ENCODE results near the gene FLNA. TPM values are rescaled to one million over a fixed set of nuclear protein-coding genes. Genes with fewer than 3 reads are reported as not detected.

FLNA gene
- total and polyA plus RNA-seq, 9 of the 15 experiments (the other 6 are each of a cell fraction or from before 2014, with no cell fraction given) = 6.2 to 735 (median 135) TPM

- TF ChIP-seq MTA3 (IDR thresholded peaks at IDR 0.05; ENCODE audit: borderline replicate concordance) (no peak), RBFOX2 (IDR thresholded peaks at IDR 0.05; ENCODE audit: low read depth, low read length) (peak; percentile 69), POLR2G (IDR thresholded peaks at IDR 0.05; ENCODE audit: low read depth, low read length) (peak; percentile 79), CEBPB (tag; IDR thresholded peaks at IDR 0.05) (no peak), NFIC (IDR thresholded peaks at IDR 0.05) (peak; percentile 47), THAP12 (CRISPR knock-in tag; IDR thresholded peaks at IDR 0.05) (0 out of 2 replicates have a peak, but pooled peaks have one; percentile 10), ZNF79 (CRISPR knock-in tag; IDR thresholded peaks at IDR 0.05; ENCODE audit: low read depth) (no peak), ZNF592 (IDR thresholded peaks at IDR 0.05) (peak; percentile 57; the same call in 1 of the 2 replicates), RNF2 (IDR thresholded peaks at IDR 0.05) (peak; percentile 62; the same call in 1 of the 2 replicates), HNRNPL (IDR thresholded peaks at IDR 0.05; ENCODE audit: low read depth, low read length) (peak; percentile 85), ILF3 (IDR thresholded peaks at IDR 0.05; ENCODE audit: borderline replicate concordance) (no peak), BHLHE40 (IDR thresholded peaks at IDR 0.05; ENCODE audit: low read length) (peak; percentile 67; the same call in 1 of the 2 replicates), CCNT2 (IDR thresholded peaks at IDR 0.05; ENCODE audit: borderline replicate concordance, extremely low read depth, insufficient read length, low read depth, low read length) (peak; percentile 85)
- TF ChIP-seq, protein P1, sequence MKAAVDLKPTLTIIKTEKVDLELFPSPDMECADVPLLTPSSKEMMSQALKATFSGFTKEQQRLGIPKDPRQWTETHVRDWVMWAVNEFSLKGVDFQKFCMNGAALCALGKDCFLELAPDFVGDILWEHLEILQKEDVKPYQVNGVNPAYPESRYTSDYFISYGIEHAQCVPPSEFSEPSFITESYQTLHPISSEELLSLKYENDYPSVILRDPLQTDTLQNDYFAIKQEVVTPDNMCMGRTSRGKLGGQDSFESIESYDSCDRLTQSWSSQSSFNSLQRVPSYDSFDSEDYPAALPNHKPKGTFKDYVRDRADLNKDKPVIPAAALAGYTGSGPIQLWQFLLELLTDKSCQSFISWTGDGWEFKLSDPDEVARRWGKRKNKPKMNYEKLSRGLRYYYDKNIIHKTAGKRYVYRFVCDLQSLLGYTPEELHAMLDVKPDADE (conservative IDR thresholded peaks at IDR 0.05; ENCODE audit: control insufficient read depth, low read depth, low read length) = 0 out of 2 replicates have a peak, but pooled peaks have one; percentile 68
- TF ChIP-seq, protein P2, sequence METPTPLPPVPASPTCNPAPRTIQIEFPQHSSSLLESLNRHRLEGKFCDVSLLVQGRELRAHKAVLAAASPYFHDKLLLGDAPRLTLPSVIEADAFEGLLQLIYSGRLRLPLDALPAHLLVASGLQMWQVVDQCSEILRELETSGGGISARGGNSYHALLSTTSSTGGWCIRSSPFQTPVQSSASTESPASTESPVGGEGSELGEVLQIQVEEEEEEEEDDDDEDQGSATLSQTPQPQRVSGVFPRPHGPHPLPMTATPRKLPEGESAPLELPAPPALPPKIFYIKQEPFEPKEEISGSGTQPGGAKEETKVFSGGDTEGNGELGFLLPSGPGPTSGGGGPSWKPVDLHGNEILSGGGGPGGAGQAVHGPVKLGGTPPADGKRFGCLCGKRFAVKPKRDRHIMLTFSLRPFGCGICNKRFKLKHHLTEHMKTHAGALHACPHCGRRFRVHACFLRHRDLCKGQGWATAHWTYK (CRISPR knock-in tag; IDR thresholded peaks at IDR 0.05) = peak; percentile 59; the same call in 1 of the 2 replicates
These were observed 3.8 kb upstream of the FLNA start (continued) for GRCh38 chrX:154378059-154378798.
